GM23338 (cell line): ENCODE data around the gene AFF3. TPM values are rescaled to one million over a fixed set of nuclear protein-coding genes. Genes with fewer than 3 reads are reported as not detected.

Experiments
- ATAC-seq: fragments of 200-7000 bp; cut with Tn5 transposase; 3 replicates; pipeline ENCODE4 v1.9.1; 2020
- DNase-seq: peaks from one replicate; pipeline ENCODE4 v3.0.0-alpha.2; 2015; ENCODE audit warnings: low spot score
- H2AFZ ChIP-seq: fragments of 200-600 bp; sonication (generic); 2 replicates; pipeline ENCODE4 v1.8.0; 2016; ENCODE audit warnings: antibody characterized with exemption, mild to moderate bottlenecking, moderate library complexity
- H3F3A ChIP-seq: fragments of 200-600 bp; sonication (generic); replicated peaks from 2 replicates; pipeline ENCODE4 v1.8.0; 2017; ENCODE audit warnings: antibody characterized with exemption, mixed run types, low read depth
- H3K27ac ChIP-seq: fragments of 200-600 bp; sonication (generic); 2 replicates; pipeline ENCODE4 v1.6.1; 2016; ENCODE audit warnings: low read depth
- H3K27me3 ChIP-seq: fragments of 200-600 bp; sonication (generic); 2 replicates; pipeline ENCODE4 v1.8.0; 2016; ENCODE audit warnings: mild to moderate bottlenecking, mixed run types, moderate library complexity; ENCODE audit not compliant: insufficient read depth
- H3K36me3 ChIP-seq: fragments of 200-600 bp; sonication (generic); 2 replicates; pipeline ENCODE4 v1.8.0; 2016; ENCODE audit warnings: mild to moderate bottlenecking; ENCODE audit not compliant: insufficient read depth
- H3K4me1 ChIP-seq: fragments of 200-600 bp; sonication (generic); 2 replicates; pipeline ENCODE4 v1.8.0; 2016; ENCODE audit warnings: mild to moderate bottlenecking, moderate library complexity; ENCODE audit not compliant: insufficient read depth
- H3K4me2 ChIP-seq: fragments of 200-600 bp; sonication (generic); 2 replicates; pipeline ENCODE4 v1.7.1; 2017; ENCODE audit warnings: mixed run types
- H3K4me3 ChIP-seq: fragments of 200-600 bp; sonication (generic); 2 replicates; pipeline ENCODE4 v1.6.1; 2016; ENCODE audit warnings: mixed run types
- H3K79me2 ChIP-seq: fragments of 200-600 bp; sonication (generic); replicated peaks from 2 replicates; pipeline ENCODE4 v1.8.0; 2017; ENCODE audit warnings: mild to moderate bottlenecking; ENCODE audit not compliant: insufficient read depth
- H3K9me2 ChIP-seq: fragments of 200-600 bp; sonication (generic); 2 replicates; pipeline ENCODE4 v1.8.0; 2017; ENCODE audit not compliant: insufficient read depth
- H4K20me1 ChIP-seq: fragments of 200-600 bp; sonication (generic); replicated peaks from 2 replicates; pipeline ENCODE4 v1.8.0; 2017; ENCODE audit warnings: mild to moderate bottlenecking; ENCODE audit not compliant: insufficient read depth
- H3K27ac Mint-ChIP-seq: 2 replicates; pipeline ENCODE4 v1.8.0; 2020; ENCODE audit warnings: inconsistent platforms, mild to moderate bottlenecking, moderate library complexity, mixed read lengths
- H3K27me3 Mint-ChIP-seq: 3 replicates; pipeline ENCODE4 v1.8.0; 2022; ENCODE audit warnings: low read depth, mild to moderate bottlenecking, moderate library complexity, mixed read lengths, inconsistent platforms; ENCODE audit not compliant: insufficient read depth, poor library complexity
- H3K36me3 Mint-ChIP-seq: 3 replicates; pipeline ENCODE4 v1.8.0; 2021; ENCODE audit warnings: low read depth, mild to moderate bottlenecking, inconsistent platforms, moderate library complexity, mixed read lengths
- H3K4me1 Mint-ChIP-seq: 3 replicates; pipeline ENCODE4 v1.8.0; 2020; ENCODE audit warnings: mild to moderate bottlenecking, inconsistent platforms, mixed read lengths
- H3K4me3 Mint-ChIP-seq: 3 replicates; pipeline ENCODE4 v1.8.0; 2021; ENCODE audit warnings: moderate library complexity, mild to moderate bottlenecking, inconsistent platforms, mixed read lengths
- H3K9me3 Mint-ChIP-seq: 3 replicates; pipeline ENCODE4 v1.8.0; 2020; ENCODE audit warnings: moderate library complexity, mild to moderate bottlenecking, inconsistent platforms, mixed read lengths
- CTCF ChIP-seq, 2 experiments: fragments of 200-600 bp in 1 of 2; sonication (generic) in 1 of 2; conservative IDR thresholded peaks; 2 replicates each; pipeline versions ENCODE4 v1.5.1 to v1.6.1; 2016 to 2017; ENCODE audit warnings: antibody characterized with exemption in 2 of 2, low read depth in 2 of 2, mild to moderate bottlenecking in 2 of 2, moderate library complexity in 1 of 2
- EZH2 ChIP-seq: fragments of 200-600 bp; sonication (generic); IDR thresholded peaks from one replicate; pipeline ENCODE4 v1.8.0; 2017; ENCODE audit warnings: antibody characterized with exemption, mild to moderate bottlenecking, low read depth; ENCODE audit not compliant: unreplicated experiment
- EZH2phosphoT487 ChIP-seq: fragments of 200-600 bp; sonication (generic); IDR thresholded peaks from one replicate; pipeline ENCODE4 v1.8.1; 2018; ENCODE audit warnings: antibody characterized with exemption; ENCODE audit not compliant: unreplicated experiment
- JUNB ChIP-seq: IDR thresholded peaks from one replicate; pipeline ENCODE4 v1.6.1; 2016; ENCODE audit warnings: antibody characterized with exemption; ENCODE audit not compliant: unreplicated experiment
- POLR2AphosphoS5 ChIP-seq: IDR thresholded peaks from 2 replicates; pipeline ENCODE4 v1.6.1; 2016; ENCODE audit warnings: antibody characterized with exemption, low read depth
- ZNF114 ChIP-seq: fragments of 250-450 bp; sonication (Bioruptor Pico); IDR thresholded peaks from 2 replicates; pipeline ENCODE4 v1.5.0; 2020; ENCODE audit warnings: mild to moderate bottlenecking, moderate library complexity
- ZNF331 ChIP-seq: fragments of 250-450 bp; sonication (Bioruptor Pico); IDR thresholded peaks from 2 replicates; pipeline ENCODE4 v1.5.0; 2020; ENCODE audit warnings: low read depth, mild to moderate bottlenecking, moderate library complexity
- polyA plus RNA-seq: library from polyadenylated mRNA; unstranded; fragments of >200 nt; fragmentation: Nextera tagmentation; extraction: Ambion mirVana; gene quantifications from 2 replicates; pipeline ENCODE4 v1.2.1, GENCODE V29; 2016
- total RNA-seq: library from RNA; depleted of rRNA; stranded (reverse); fragments of >200 nt; shearing (Covaris generic); gene quantifications from 2 replicates; pipeline ENCODE4 v1.2.3, GENCODE V29; 2014

AFF3 gene
- total and polyA plus RNA-seq, 2 experiments from 2014 or later, result 0.73 to 1.4 TPM

GRCh38 chr2:99559075-99559662 lies 583.2 kb downstream of the AFF3 start:
- Histone ChIP-seq H3K4me2 (no peak overlapping the region), H3K27ac (no peak overlapping the region), H3K36me3 (no peaks in the 10 kb centered on the region), H4K20me1 (no peaks in the 10 kb centered on the region), H2AFZ (no peak overlapping the region), H3K4me3 (no peak overlapping the region), H3F3A (no peaks in the 10 kb centered on the region), H3K4me1 (peaks cover 17% of the 10 kb centered on the region), H3K9me2 (no peaks in the 10 kb centered on the region), H3K27me3 (no peaks in the 10 kb centered on the region), H3K79me2 (no peaks in the 10 kb centered on the region)
- DNase-seq (peak; percentile 88), ATAC-seq (peak; percentile 83)
- H3K27ac Mint-ChIP-seq, result no peak overlapping the region
- H3K9me3 Mint-ChIP-seq, result no peaks in the 10 kb centered on the region
- no peak overlapping the region for H3K4me3 Mint-ChIP-seq
- TF ChIP-seq CTCF (conservative IDR thresholded peaks at IDR 0.05; ENCODE audit: low read depth in 2 of 2), result peak; percentile 98 to 99
- no peak for TF ChIP-seq ZNF114 (CRISPR knock-in tag)
- TF ChIP-seq ZNF331 (CRISPR knock-in tag), result no peak
- H3K36me3 Mint-ChIP-seq, result no peaks in the 10 kb centered on the region
- H3K4me1 Mint-ChIP-seq, result peaks cover 17% of the 10 kb centered on the region
- peaks cover 5% of the 10 kb centered on the region for H3K27me3 Mint-ChIP-seq

GRCh38 chr2:99555404-99555803 lies 587.0 kb downstream of the AFF3 start:
- Mint-ChIP-seq H3K36me3 (no peaks in the 10 kb centered on the region), H3K4me1 (peaks cover 27% of the 10 kb centered on the region), H3K27ac (peak overlapping the region; percentile 47), H3K4me3 (no peak overlapping the region), H3K27me3 (peaks cover 10% of the 10 kb centered on the region), H3K9me3 (no peaks in the 10 kb centered on the region)
- no peak overlapping the region for H2AFZ ChIP-seq
- no peaks in the 10 kb centered on the region for H4K20me1 ChIP-seq
- no peaks in the 10 kb centered on the region for H3K27me3 ChIP-seq
- no peak overlapping the region for H3K27ac ChIP-seq
- peaks cover 26% of the 10 kb centered on the region for H3K4me1 ChIP-seq
- TF ChIP-seq JUNB (no peak), EZH2phosphoT487 (no peak), ZNF331 (CRISPR knock-in tag) (no peak), CTCF (conservative IDR thresholded peaks at IDR 0.05; ENCODE audit: low read depth in 2 of 2) (no peak), EZH2 (no peak), POLR2AphosphoS5 (no peak)
- H3F3A ChIP-seq, result no peaks in the 10 kb centered on the region
- H3K4me2 ChIP-seq, result peak overlapping the region; percentile 76
- DNase-seq, result peak; percentile 58
- peak; percentile 38 for ATAC-seq
- H3K9me2 ChIP-seq, result no peaks in the 10 kb centered on the region
- H3K4me3 ChIP-seq, result no peak overlapping the region
- H3K79me2 ChIP-seq, result no peaks in the 10 kb centered on the region
- H3K36me3 ChIP-seq, result no peaks in the 10 kb centered on the region
